Natural killer cell (primary cell): ENCODE results near the gene SELENOS. TPM values are rescaled to one million over a fixed set of nuclear protein-coding genes. Genes with fewer than 3 reads are reported as not detected.
A peak's percentile ranks its signal among the peaks of the same experiment; 100 is the strongest.

ENCODE experiments used
- ATAC-seq, 3 donors: fragments of 150-1000 bp in 2 of 3; fragments of 200-7000 bp in 1 of 3; cut with Tn5 transposase; 1 replicate in 1 of 3; 2 replicates in 2 of 3; pipeline ENCODE4 v1.10.0; 2021; ENCODE audit warnings: mild to moderate bottlenecking in 2 of 3, moderate library complexity in 2 of 3
- DNase-seq, 2 donors: peaks; one replicate each; pipeline versions ENCODE4 v3.0.0 to v3.0.0-alpha.2; 2013 to 2021; ENCODE audit warnings: mixed read lengths in 1 of 2
- H3K27ac ChIP-seq: one replicate; pipeline ENCODE4 v1.5.1; 2013; ENCODE audit warnings: mild to moderate bottlenecking, low read length
- H3K27me3 ChIP-seq: one replicate; pipeline ENCODE4 v1.6.1; 2013; ENCODE audit warnings: low read length; ENCODE audit not compliant: control insufficient read depth, insufficient read depth
- H3K36me3 ChIP-seq: one replicate; pipeline ENCODE4 v1.6.1; 2013; ENCODE audit warnings: low read length; ENCODE audit not compliant: control insufficient read depth, insufficient read depth
- H3K4me1 ChIP-seq: one replicate; pipeline ENCODE4 v1.6.1; 2013; ENCODE audit warnings: low read length; ENCODE audit not compliant: control insufficient read depth, insufficient read depth
- H3K4me3 ChIP-seq: one replicate; pipeline ENCODE4 v1.5.1; 2013; ENCODE audit warnings: low read length
- H3K9me3 ChIP-seq: one replicate; pipeline ENCODE4 v1.6.1; 2013; ENCODE audit warnings: low read length; ENCODE audit not compliant: control insufficient read depth, insufficient read depth
- H3K27ac Mint-ChIP-seq, 2 donors: one replicate each; pipeline ENCODE4 v1.8.0; 2022; ENCODE audit warnings: mild to moderate bottlenecking in 2 of 2, mixed read lengths in 2 of 2, moderate library complexity in 1 of 2
- H3K27me3 Mint-ChIP-seq, 2 donors: one replicate each; pipeline ENCODE4 v1.8.0; 2022; ENCODE audit warnings: low read depth in 2 of 2, mixed read lengths in 2 of 2
- H3K36me3 Mint-ChIP-seq: one replicate; pipeline ENCODE4 v1.8.0; 2022; ENCODE audit warnings: mixed read lengths
- H3K4me1 Mint-ChIP-seq, 2 donors: one replicate each; pipeline ENCODE4 v1.8.0; 2022; ENCODE audit warnings: mixed read lengths in 2 of 2
- H3K4me3 Mint-ChIP-seq: one replicate; pipeline ENCODE4 v1.8.0; 2022; ENCODE audit warnings: mild to moderate bottlenecking, moderate library complexity, mixed read lengths
- H3K9me3 Mint-ChIP-seq, 2 donors: one replicate each; pipeline ENCODE4 v1.8.0; 2022; ENCODE audit warnings: mixed read lengths in 2 of 2
- WGBS: methylation state at CpG from one replicate; pipeline ENCODE4 v1.1.7; 2013; ENCODE audit warnings: missing lambda C conversion rate; ENCODE audit not compliant: insufficient coverage; 5-methylcytosine and 5-hydroxymethylcytosine counted together
- intact Hi-C: fragments of 100-400 bp; cut with micrococcal nuclease; formaldehyde crosslinking; loops from one replicate; pipeline ENCODE4 v1.14.2; 2022
- total RNA-seq, 4 donors: library from RNA; stranded (reverse); fragments of 120-200 nt in 1 of 4; gene quantifications; one replicate each; pipeline versions ENCODE4 v1.2.3 to v1.2.4, GENCODE V29; 2013 to 2022
- TF ChIP-seq, protein P1 (sequence below): fragments of 200-600 bp; IDR thresholded peaks from one replicate; pipeline ENCODE4 v1.8.0; 2022; ENCODE audit warnings: antibody characterized with exemption

SELENOS gene
- total RNA-seq, 3 donors from 2014 or later (not counting 1 experiment from before 2014, with no cell fraction given): 33.6 to 44.2 (median 38.4) TPM

DNA sequence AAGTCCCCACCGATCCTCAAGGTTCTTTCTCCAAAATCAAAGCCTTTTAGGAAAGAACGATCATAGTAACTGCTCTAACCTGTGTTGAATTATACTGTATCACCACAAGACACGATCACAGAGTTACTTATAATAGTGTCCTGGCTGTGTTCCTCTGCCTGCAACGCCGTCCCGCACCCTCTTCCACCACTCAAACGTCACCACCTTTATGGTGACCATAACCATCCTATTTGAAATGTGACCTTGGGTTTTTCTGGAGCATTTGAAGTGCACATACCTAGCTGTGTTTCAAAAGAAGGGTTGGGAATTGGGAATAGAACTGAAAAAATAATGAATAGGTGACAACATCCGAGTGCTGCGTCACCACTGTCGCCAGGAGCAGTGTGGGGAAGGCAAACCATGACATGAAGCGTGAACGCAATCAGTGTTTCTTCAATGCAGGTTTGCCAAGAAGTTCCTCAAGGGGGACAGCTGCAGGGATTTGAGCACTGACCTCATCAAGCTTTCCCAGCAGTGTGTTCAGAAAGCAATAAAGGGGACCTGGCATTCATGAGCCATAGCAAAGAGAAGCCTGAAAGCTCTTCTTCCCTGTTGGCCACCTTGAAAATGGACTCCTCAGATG, 769 bp upstream of the SELENOS start:
- Histone ChIP-seq H3K27ac (no peak overlapping the region), H3K4me3 (peak overlapping the region; percentile 33), H3K9me3 (no peaks in the 10 kb centered on the region), H3K36me3 (peaks cover 58% of the 10 kb centered on the region), H3K27me3 (no peaks in the 10 kb centered on the region), H3K4me1 (peaks cover 20% of the 10 kb centered on the region)
- Mint-ChIP-seq H3K27me3 (no peaks in the 10 kb centered on the region), H3K36me3 (peaks cover 36% of the 10 kb centered on the region), H3K27ac (peak overlapping the region; percentile 90 to 94), H3K4me3 (peak overlapping the region; percentile 94), H3K4me1 (peaks cover 15 to 16% of the 10 kb centered on the region in 2 donors), H3K9me3 (no peaks in the 10 kb centered on the region)
- intact Hi-C loops: loop anchor here (2.0 kb wide), 1 partner anchor 17 kb away; the partner anchor contains the start of gene SNRPA1
- TF ChIP-seq, protein P1, sequence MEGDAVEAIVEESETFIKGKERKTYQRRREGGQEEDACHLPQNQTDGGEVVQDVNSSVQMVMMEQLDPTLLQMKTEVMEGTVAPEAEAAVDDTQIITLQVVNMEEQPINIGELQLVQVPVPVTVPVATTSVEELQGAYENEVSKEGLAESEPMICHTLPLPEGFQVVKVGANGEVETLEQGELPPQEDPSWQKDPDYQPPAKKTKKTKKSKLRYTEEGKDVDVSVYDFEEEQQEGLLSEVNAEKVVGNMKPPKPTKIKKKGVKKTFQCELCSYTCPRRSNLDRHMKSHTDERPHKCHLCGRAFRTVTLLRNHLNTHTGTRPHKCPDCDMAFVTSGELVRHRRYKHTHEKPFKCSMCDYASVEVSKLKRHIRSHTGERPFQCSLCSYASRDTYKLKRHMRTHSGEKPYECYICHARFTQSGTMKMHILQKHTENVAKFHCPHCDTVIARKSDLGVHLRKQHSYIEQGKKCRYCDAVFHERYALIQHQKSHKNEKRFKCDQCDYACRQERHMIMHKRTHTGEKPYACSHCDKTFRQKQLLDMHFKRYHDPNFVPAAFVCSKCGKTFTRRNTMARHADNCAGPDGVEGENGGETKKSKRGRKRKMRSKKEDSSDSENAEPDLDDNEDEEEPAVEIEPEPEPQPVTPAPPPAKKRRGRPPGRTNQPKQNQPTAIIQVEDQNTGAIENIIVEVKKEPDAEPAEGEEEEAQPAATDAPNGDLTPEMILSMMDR: no peak
- ATAC-seq: no peak
- WGBS: 92% methylated on average over 12 of the region's 12 CpGs
- peak in 1 of 2 donors; percentile 17 for DNase-seq

DNA sequence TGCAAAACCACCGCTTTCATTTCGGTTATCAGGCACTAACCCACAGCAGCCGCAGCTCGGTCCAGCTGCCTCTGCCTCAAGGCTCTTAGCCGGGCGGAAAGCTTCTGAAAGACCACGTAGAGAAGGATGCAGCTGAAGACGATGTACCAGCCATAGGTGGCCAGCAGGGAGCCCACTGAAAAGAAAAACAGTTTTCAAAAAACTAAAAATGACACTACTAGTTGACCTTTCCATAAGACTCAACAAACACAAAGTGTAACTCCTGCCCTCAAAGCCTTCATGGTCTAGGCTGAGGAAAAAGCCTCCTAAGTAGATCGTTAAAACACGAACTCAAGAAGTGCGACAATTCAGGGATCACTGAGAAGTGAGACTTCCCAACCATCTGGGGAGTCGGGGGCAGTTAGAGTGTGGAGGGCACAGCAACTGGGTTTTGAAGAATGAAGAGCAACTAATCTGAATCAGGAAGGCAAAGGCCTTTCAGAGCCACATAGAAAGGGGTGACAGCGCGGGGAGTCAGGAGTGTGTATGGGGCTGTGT, 716 bp downstream of the SELENOS start:
- peaks cover 15 to 16% of the 10 kb centered on the region in 2 donors for H3K4me1 Mint-ChIP-seq
- ATAC-seq: peak; percentile 33 to 45 (median 35)
- Histone ChIP-seq H3K36me3 (peaks cover 56% of the 10 kb centered on the region), H3K27ac (peak overlapping the region; percentile 75), H3K4me3 (peak overlapping the region; percentile 92), H3K9me3 (no peaks in the 10 kb centered on the region), H3K27me3 (no peaks in the 10 kb centered on the region), H3K4me1 (peaks cover 20% of the 10 kb centered on the region)
- no peaks in the 10 kb centered on the region for H3K27me3 Mint-ChIP-seq
- DNase-seq: peak in 1 of 2 donors; percentile 53
- no peaks in the 10 kb centered on the region for H3K9me3 Mint-ChIP-seq
- H3K36me3 Mint-ChIP-seq: peaks cover 38% of the 10 kb centered on the region
- intact Hi-C loops: loop anchor here (2.0 kb wide), 1 partner anchor 18 kb away; the partner anchor contains the start of gene SNRPA1
- WGBS: 6% methylated on average over 14 of the region's 14 CpGs
- TF ChIP-seq, protein P1: peak; percentile 41
- H3K27ac Mint-ChIP-seq: peak overlapping the region; percentile 90 to 94
- peak overlapping the region; percentile 94 for H3K4me3 Mint-ChIP-seq

DNA sequence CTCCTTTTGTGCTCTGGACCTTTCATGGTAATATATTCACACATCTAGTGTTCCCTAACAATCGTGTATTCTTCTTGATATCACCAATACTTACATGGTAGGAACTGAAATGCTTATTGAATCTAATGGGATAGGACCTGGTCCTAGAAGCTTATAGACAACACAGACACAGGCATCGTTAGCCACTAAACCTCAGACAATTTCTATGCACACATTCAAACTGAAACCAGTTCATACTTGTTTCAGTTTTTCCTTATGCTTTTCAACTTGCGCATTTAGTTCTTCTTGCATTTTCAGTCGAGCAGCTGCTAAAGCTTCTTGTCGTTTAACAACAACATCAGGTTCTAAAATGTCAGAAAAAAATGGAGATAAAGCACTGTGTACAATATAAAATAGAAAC, 2.3 kb downstream of the SELENOS start:
- Histone ChIP-seq H3K27me3 (no peaks in the 10 kb centered on the region), H3K4me3 (no peak overlapping the region), H3K4me1 (peaks cover 20% of the 10 kb centered on the region), H3K9me3 (no peaks in the 10 kb centered on the region), H3K27ac (no peak overlapping the region), H3K36me3 (peaks cover 55% of the 10 kb centered on the region)
- WGBS: 71% methylated on average over 4 of the region's 5 CpGs
- H3K36me3 Mint-ChIP-seq: peaks cover 42% of the 10 kb centered on the region
- DNase-seq (no peak), ATAC-seq (no peak)
- intact Hi-C loops: no loop called here
- no peak overlapping the region for H3K27ac Mint-ChIP-seq
- TF ChIP-seq, protein P1: no peak
- peaks cover 15 to 16% of the 10 kb centered on the region in 2 donors for H3K4me1 Mint-ChIP-seq
- H3K4me3 Mint-ChIP-seq: no peak overlapping the region
- H3K27me3 Mint-ChIP-seq: no peaks in the 10 kb centered on the region
- no peaks in the 10 kb centered on the region for H3K9me3 Mint-ChIP-seq
